Stimulated activated CD4-positive, alpha-beta T cell treated with anti-CD3 and anti-CD28 coated beads, Interleukin-1b, Interleukin-23, amount 100 ng/mL, for 24 hours (primary cell): Measurements from ENCODE around the gene WDR64.
"Not testable (repeated sequence)": the region's sequence is repeated elsewhere in the genome, so short reads cannot be mapped to it uniquely, and the experiment has no call there.

Source experiments
- DNase-seq, 4 experiments: peaks; one replicate each; pipeline ENCODE4 v3.0.0-alpha.2; 2020; ENCODE audit warnings: low read depth in 4 of 4, low spot score in 1 of 4

Gene WDR64

GRCh38 chr1:241787691-241788090 is 135.6 kb downstream of the WDR64 start:
- no peak for DNase-seq

DNA sequence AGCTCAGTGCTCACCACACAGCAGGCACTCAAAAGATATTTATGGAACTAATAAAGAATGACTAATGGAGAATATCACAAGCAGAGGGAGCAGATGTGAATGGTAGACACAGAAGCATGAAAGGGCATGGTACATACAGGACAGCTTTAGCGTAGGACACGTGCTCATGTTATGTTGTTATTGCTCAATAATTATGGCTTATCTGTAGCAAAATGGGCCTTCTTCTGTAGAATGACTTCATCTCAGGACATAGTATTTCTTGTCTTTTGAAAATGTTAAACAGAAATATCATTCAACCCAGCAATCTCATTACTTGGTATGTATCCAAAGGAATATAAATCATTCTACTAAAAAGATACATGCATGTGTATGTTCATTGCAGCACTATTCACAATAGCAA is 137.0 kb downstream of the WDR64 start:
- no peak for DNase-seq

GRCh38 chr1:241799416-241799815 is 147.3 kb downstream of the WDR64 start:
- no peak for DNase-seq

DNA sequence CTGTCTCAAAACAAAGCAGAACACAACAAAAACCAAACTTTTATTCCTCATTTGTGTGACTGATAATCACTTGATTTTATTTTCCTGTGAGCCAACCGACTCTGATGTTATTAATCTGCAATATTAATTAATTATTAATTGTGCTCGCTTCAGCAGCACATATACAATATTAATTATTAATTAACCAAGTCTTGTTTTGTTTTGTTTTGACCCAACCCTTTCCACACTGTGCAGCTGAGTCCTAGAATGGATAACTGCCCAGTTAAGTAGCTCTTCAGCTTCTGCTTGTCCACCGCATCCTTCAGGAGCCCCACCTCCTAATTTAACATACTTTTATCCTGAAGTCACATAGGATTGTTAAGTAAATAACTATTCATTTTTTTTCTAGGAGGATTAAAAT is 148.6 kb downstream of the WDR64 start:
- DNase-seq = no peak

DNA sequence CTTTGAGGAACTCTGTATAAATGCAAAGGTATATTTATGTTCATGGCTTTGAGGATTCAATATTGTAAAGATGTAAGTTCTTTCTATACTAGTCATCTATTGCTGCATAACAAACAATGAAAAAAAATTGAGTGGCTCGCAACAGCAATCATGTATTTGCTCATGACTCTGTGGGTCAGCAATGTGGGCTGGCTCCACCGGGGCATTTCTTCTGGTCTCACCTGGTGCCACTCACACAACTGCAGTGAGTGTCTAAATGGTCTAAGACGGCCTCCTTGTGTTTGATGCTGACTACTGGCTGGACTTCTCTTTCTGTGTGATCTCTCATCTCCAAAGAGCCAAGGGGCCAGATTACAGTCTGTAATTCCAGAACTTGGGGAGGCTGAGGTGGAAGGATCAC is 150.8 kb downstream of the WDR64 start:
- DNase-seq = no peak

- DNase-seq = not testable (repeated sequence)
These were observed 152.6 kb downstream of the WDR64 start for GRCh38 chr1:241804706-241805105.

DNA sequence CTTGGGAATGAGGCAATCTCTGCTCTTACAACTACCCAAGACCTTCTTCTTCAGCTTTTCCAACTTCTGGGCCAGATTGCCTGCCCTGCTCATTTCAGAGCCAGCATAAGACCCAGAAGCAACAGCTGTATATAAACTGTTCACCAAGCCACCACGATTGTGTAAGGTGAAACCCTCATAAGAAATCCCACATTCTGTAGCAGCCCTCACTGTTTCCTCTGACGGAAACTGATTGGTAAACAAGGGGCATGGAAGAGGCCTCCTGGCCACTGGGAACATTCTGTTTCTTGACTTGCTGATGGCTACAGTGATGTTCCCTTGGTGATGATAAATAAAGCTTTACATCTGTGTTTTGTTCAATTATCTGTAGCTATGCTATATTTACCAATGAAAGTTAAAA is 156.2 kb downstream of the WDR64 start:
- DNase-seq = no peak

DNA sequence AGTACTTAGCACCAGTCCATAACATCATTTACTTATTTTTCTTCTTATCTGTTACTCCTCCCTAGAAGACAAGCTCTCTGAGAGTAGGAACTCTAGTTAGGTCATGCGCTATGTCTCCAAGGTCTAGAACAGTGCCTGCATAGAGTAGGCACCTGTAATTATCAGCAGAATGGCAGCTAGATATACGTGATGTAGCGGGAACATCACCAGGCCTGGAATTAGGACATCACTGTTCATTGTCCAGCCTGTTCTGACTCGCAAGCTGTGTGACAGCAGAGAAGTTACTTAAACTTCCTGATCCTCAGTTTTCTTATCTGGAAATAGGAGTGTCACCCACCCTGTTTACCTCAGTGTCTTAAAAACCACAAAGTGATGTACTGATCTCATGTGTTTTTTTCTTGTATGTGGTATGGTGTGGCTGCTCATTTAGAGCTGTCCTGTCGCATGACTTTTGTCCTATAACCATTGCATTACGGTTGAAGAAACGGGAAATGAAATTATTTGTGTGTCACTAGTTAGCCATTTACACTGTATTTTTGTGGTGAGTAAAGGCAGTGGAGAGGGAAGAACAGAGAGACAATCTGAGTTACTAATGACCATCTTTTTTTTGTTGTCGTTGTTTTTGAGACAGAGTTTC is 158.8 kb downstream of the WDR64 start:
- no peak for DNase-seq

DNA sequence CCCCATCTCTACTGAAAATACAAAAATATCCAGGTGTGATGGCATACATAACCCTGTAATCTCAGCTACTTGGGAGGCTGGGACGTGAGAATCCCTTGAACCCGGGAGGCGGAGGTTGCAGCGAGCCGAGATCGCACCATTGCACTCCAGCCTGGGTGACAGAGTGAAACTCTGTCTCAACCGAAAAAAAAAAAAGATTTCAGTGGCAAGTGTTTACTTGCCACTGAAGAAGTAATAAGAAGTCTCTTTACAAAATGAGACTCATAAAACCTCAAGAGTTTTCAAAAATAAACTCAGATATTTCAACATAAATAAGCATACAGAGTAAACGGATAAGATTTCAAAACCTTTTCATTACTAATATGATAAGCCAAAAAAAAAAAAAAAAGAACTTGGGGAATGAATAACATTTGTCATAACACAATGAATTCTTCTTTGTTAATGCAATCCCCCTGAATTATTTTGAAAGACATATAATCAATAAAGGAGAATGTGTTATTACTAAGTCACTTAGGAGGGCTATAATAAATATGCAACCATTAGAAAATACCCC is 161.8 kb downstream of the WDR64 start:
- DNase-seq = no peak

GRCh38 chr1:241816008-241816407 is 163.9 kb downstream of the WDR64 start:
- DNase-seq = no peak

- no peak for DNase-seq
These were observed 165.3 kb downstream of the WDR64 start for GRCh38 chr1:241817331-241817792.

- no peak for DNase-seq
These were observed 166.0 kb downstream of the WDR64 start for GRCh38 chr1:241817956-241818612.

GRCh38 chr1:241819340-241819866 is 167.3 kb downstream of the WDR64 start:
- no peak for DNase-seq

- DNase-seq = no peak
These were observed 169.3 kb downstream of the WDR64 start for GRCh38 chr1:241821363-241821762.

DNA sequence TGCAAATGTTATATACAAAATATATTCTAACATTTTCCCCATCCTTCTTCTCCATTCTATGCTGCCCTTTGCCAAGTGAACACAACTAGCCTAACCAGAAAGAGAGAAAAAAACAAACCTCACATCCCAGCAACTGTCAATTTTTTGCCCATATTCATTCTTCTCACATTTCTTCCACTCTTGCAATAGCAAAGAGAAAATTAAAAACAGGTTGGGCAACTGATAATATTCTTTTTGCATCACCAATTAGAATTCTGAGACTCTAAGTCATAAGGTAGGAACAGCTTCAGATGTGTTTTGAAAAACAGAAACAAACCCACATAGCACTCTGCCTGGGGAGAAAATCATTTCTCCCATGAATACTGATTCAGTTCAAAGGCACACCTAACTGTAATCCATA is 170.8 kb downstream of the WDR64 start:
- no peak for DNase-seq

DNA sequence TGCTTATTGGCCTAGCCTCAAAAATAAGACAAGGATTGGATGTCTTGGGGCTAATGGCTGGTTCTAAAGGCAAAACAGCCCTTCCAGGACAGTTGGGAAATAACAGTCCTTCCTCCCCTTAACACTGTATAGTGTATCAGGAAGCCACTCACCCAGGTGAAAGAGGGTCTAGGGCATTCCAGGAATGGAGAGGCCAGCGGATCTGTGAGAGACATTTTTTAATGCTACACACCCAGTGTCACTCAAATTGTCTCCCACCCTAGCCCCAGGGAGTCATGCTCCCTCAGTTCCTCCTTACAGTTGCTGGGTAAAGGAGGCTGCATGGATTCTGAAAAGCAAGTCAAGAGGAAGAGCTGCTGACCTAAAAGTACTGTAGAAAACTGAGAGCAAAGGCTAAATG is 171.8 kb downstream of the WDR64 start:
- DNase-seq = no peak

- DNase-seq = no peak
These were observed 173.5 kb downstream of the WDR64 start for GRCh38 chr1:241825581-241825980.

DNA sequence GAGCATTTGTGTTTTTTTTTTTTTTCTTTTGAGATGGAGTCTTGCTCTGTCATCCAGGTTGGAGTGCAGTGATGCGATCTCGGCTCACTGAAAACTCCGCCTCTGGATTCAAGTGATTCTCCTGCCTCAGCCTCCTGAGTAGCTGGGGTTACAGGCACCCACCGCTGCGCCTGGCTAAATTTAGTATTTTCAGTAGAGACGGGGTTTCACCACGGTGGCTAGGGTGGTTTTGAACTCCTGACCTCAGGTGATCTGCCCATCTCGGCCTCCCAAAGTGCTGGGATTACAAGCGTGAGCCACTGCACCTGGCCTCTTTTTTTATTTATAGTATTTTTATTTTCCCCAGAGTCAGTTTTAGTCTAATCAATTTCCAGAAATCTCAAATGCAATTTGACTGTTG is 174.5 kb downstream of the WDR64 start:
- DNase-seq = not testable (repeated sequence)

GRCh38 chr1:241827264-241827663 is 175.2 kb downstream of the WDR64 start:
- DNase-seq = no peak

- no peak for DNase-seq
These were observed 176.5 kb downstream of the WDR64 start for GRCh38 chr1:241828463-241829021.

- no peak for DNase-seq
These were observed 177.4 kb downstream of the WDR64 start for GRCh38 chr1:241829468-241829867.

DNA sequence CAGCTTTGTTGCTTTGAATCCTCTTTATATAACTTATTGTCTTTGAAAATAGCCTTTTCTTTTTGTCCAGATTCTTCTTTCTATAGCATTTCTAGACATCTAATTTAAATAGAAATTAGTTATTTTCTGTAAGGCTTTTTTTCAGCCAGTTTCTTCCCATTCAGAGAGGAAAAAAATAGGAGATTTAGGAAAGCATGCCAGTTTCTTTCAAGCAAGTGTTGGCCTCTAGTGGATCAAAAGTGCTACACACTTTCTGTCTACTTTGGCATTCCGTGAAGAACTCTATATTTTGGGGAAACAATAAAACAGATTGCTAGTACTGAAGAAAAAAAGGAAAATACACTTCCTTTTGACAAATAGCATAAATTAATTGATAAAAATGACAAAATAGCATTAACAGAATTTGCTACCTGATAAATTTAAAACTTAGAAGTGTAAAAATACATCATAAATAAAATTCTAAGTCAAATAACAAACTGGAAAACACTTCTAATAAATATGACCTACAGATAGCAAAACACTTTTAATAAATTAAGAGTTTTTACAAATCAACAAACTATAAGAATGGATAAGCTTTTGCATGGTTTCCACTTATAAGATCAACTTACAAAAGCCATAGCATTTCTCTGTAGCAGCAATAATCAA is 182.8 kb downstream of the WDR64 start:
- DNase-seq = no peak
